Thymus (tissue), 11 donors: ENCODE data around the gene SLC17A2. TPM values are rescaled to one million over a fixed set of nuclear protein-coding genes. Genes with fewer than 3 reads are reported as not detected.

Source experiments
- DNase-seq, 9 donors: peaks; one replicate each; pipeline ENCODE4 v3.0.0-alpha.2; 2013; ENCODE audit warnings: low spot score in 9 of 9, low read depth in 6 of 9, missing footprints in 1 of 9
- H3K27ac ChIP-seq, 2 donors: one replicate each; pipeline ENCODE4 v1.5.1; 2013; ENCODE audit warnings: control low read depth in 1 of 2, low read depth in 1 of 2, low read length in 1 of 2, mild to moderate bottlenecking in 1 of 2, moderate library complexity in 1 of 2
- H3K27me3 ChIP-seq, 2 donors: one replicate each; pipeline ENCODE4 v1.5.1; 2013; ENCODE audit warnings: low read length in 1 of 2; ENCODE audit not compliant: control insufficient read depth in 2 of 2, insufficient read depth in 1 of 2
- H3K36me3 ChIP-seq, 2 donors: one replicate each; pipeline ENCODE4 v1.5.1; 2013; ENCODE audit warnings: low read length in 1 of 2, mild to moderate bottlenecking in 1 of 2, moderate library complexity in 1 of 2; ENCODE audit not compliant: control insufficient read depth in 2 of 2, insufficient read depth in 2 of 2
- H3K4me1 ChIP-seq, 2 donors: one replicate each; pipeline ENCODE4 v1.5.1; 2013; ENCODE audit warnings: low read length in 2 of 2; ENCODE audit not compliant: control insufficient read depth in 2 of 2, insufficient read depth in 2 of 2
- H3K4me3 ChIP-seq, 2 donors: one replicate each; pipeline ENCODE4 v1.5.1; 2013; ENCODE audit warnings: low read length in 2 of 2, control low read depth in 1 of 2, mild to moderate bottlenecking in 1 of 2
- H3K9me3 ChIP-seq, 2 donors: one replicate each; pipeline ENCODE4 v1.5.1; 2013; ENCODE audit warnings: low read length in 1 of 2, mild to moderate bottlenecking in 1 of 2; ENCODE audit not compliant: control insufficient read depth in 2 of 2, insufficient read depth in 1 of 2
- WGBS: extraction: QIAGEN DNeasy Blood & Tissue Kit; methylation state at CpG from one replicate; pipeline ENCODE4 v1.1.7; 2013; 5-methylcytosine and 5-hydroxymethylcytosine counted together
- polyA plus RNA-seq: library from polyadenylated mRNA; stranded (reverse); fragments of 200-250 nt; gene quantifications from one replicate; pipeline ENCODE4 v1.2.3, GENCODE V29; 2013
- total RNA-seq: library from RNA; stranded (reverse); fragments of 120-200 nt; gene quantifications from one replicate; pipeline ENCODE4 v1.2.4, GENCODE V29; 2013
- donor health status: healthy.

The SLC17A2 gene
- total and polyA plus RNA-seq, 2 donors, result 0.05 to 0.07 TPM

DNA sequence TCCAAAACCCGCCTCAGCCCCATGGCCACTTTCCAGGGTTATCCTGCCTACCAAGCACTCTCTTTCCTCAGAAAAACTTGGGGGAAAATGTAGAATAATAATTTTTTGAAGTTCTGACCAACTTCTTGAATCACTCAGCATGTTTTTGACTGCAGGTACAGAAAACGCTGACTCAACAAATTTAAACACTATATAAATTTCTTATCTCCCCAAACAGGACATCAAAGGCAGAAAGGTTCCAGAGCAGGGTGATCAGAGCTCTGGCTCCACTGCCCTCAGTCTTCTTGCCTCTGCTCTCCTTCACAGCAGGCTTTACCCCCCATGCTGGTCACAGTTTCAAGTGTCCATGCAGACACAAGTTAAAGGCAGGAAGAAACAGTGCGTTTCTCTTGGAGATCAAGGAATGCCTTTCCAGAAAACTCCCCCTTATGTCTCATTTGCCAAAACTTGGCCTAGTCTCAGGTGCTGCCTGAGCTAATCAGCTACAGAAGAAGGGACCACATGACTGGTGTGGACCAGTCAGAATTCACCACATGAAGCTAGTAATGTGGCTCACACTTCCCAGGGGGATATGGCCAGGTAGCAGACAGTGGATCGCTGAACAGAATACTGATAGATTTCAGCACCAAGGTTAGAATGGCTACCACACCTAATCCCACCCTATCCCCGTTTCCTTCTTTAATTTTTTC is 32.1 kb downstream of the SLC17A2 start:
- Histone ChIP-seq H3K27me3 (no peaks in the 10 kb centered on the region), H3K9me3 (no peaks in the 10 kb centered on the region), H3K36me3 (no peaks in the 10 kb centered on the region), H3K27ac (no peak overlapping the region), H3K4me1 (no peaks in the 10 kb centered on the region), H3K4me3 (no peak overlapping the region)
- no peak for DNase-seq
- WGBS, result 94% methylated on average over 5 of the region's 5 CpGs

DNA sequence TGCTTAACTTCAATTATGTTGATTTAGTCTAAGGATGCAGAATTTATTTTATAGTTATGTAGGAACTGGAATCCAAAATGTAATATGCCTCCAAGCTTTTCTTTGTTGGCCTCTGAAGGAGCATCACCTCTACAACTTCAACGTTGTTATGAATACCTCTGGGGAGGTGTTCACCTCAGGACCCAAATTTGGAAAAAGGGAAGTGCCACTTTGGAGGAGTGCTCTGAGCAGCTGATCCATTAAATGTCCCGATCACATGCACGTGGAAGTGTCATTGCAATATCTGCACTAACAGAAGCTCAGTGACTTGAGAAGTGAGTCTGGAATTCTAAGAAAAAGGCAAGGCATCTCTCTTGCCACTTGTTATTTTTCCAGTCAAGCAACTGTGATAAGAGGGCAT is 34.2 kb downstream of the SLC17A2 start:
- WGBS, result 90% methylated on average over 3 of the region's 3 CpGs
- no peak overlapping the region for H3K27ac ChIP-seq

DNA sequence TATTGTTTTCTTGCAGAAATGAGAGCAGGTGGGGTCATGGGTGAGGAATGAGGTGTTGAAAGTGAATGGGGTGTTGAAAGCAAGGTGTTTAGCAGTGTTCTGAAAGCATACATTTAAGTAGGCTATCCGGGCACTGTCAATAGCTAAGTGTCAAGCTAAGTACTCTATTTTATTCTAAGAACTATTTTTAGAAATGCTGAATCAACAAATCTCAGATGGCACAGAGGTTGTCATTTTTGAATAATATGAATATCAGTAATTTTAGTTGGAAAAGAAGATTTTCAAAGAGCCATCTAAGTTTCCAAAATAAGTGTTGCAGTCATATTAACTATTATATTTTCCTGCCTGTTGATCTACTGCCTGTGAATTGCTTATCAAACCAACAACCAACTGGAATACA is 34.7 kb downstream of the SLC17A2 start:
- Histone ChIP-seq H3K27me3 (no peaks in the 10 kb centered on the region), H3K36me3 (no peaks in the 10 kb centered on the region)
- WGBS, result 95% methylated on average over 1 of the region's 1 CpG

More for the DNA sequence above, 34.2 kb downstream of the SLC17A2 start:
- Histone ChIP-seq H3K9me3 (no peaks in the 10 kb centered on the region), H3K4me3 (no peak overlapping the region), H3K27me3 (no peaks in the 10 kb centered on the region), H3K4me1 (no peaks in the 10 kb centered on the region), H3K36me3 (no peaks in the 10 kb centered on the region)
- DNase-seq, result no peak

DNA sequence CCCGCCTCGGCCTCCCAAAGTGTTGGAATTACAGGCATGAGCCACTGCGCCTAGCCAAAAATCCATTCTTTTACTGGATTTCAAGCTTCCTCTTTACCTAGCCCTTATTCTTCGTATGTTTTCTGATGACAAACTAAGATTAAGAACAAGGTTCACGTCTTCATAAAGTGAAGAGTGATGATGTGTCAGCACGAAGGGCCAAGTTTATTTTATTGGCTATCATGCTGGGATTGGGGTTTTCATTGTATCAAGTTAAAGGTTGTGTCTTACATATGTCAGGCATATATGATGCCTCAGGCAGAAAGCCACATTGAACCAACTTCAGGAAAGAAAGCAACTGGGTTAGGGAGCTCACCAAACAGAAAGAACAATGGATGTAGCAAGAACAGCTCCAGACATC is 36.7 kb downstream of the SLC17A2 start:
- no peaks in the 10 kb centered on the region for H3K27me3 ChIP-seq
- no peaks in the 10 kb centered on the region for H3K36me3 ChIP-seq
- no peaks in the 10 kb centered on the region for H3K9me3 ChIP-seq
- DNase-seq, result no peak
- H3K27ac ChIP-seq, result no peak overlapping the region
- WGBS, result 98% methylated on average over 6 of the region's 6 CpGs
- H3K4me3 ChIP-seq, result no peak overlapping the region
- no peaks in the 10 kb centered on the region for H3K4me1 ChIP-seq

More for the DNA sequence above, 34.7 kb downstream of the SLC17A2 start:
- Histone ChIP-seq H3K4me3 (no peak overlapping the region), H3K9me3 (no peaks in the 10 kb centered on the region), H3K27ac (no peak overlapping the region), H3K4me1 (no peaks in the 10 kb centered on the region)
- no peak for DNase-seq

DNA sequence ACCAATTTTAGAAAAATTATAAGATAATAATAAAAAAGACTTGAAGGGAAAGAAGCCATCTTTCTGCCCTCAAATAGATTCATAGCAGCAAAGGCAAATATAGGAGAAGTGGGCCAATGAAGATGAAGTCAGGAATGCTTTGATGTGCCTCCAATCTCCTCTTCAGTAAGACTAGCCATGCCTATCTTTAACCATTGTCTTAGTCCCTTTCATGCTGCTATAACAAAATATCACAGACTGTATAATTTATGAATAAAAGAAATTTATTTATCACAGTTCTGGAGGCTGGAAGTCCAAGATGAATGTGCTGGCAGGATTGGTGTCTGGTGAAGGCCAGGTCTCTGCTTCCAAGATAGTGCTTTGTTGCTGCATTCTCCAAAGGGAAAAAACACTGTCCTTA is 37.6 kb downstream of the SLC17A2 start:
- no peaks in the 10 kb centered on the region for H3K4me1 ChIP-seq

DNA sequence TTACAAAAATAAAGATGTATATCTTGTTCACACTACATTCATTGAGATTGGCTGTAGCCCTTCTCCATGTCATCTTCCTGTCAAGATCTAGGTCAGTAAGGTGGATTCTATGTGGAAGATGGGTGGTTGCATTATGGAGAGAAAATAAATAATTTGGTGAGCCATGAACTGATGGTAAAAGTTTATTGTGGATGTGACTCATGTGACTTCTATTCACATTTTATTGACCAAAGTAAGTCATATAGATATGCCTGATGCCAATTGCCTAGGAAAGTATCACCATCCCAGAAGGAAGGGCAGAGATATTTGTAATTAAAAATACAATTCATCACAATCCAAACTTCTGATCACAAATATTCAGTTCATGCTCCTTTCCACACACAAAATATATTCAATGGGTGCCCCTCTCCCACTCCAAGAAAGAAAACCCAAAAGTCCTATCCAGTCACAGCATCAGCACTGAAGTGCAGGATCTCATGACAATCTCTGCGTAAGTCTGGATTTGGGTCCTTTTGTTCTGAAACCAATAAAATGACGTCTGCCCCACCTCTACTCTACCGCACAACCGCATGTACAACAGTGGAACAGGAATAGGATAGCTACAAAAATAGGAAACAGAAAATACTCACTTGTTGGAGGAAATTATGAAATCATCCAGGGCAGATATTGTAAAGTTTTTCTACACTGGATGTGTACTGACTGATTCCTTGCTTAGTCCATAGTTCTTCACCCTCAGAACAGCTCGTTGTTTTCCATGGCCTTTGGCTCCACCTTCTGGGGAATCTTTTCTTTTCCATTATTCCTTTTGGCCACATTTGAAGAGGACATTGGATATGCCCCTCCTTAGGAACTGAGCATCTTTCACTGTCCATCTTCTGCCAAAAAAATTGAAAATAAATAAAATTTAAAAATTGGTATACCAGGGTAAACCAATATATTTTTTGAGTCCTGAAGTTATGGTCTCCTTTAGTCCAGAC is 40.3 kb downstream of the SLC17A2 start:
- 84% methylated on average over 5 of the region's 5 CpGs for WGBS
- DNase-seq, result peak in 1 of 9 donors; percentile 7

More for the DNA sequence above, 37.6 kb downstream of the SLC17A2 start:
- Histone ChIP-seq H3K27me3 (no peaks in the 10 kb centered on the region), H3K9me3 (no peaks in the 10 kb centered on the region), H3K36me3 (no peaks in the 10 kb centered on the region), H3K4me3 (no peak overlapping the region), H3K27ac (no peak overlapping the region)
- DNase-seq, result no peak

DNA sequence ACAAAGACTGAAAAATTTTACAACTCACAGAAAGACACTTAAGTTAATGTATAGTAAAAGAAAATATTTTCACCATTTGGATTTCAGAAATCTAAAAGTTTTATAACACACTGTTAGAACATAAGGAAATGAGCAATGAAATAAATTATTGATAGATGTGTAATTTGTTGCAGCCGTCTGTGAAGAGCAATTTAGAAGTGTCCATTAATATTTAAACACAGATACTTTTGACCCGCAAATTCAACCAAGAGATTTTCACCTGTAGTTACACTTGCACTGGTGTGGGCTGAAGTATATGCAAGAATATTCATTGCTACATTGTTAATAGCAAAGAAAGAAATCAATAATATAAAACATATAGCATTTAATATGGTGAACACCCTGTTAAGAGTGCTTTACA is 41.9 kb downstream of the SLC17A2 start:
- WGBS, result 96% methylated on average over 2 of the region's 2 CpGs
- Histone ChIP-seq H3K9me3 (no peaks in the 10 kb centered on the region), H3K4me1 (no peaks in the 10 kb centered on the region)

More for the DNA sequence above, 40.3 kb downstream of the SLC17A2 start:
- Histone ChIP-seq H3K4me1 (no peaks in the 10 kb centered on the region), H3K4me3 (no peak overlapping the region), H3K36me3 (no peaks in the 10 kb centered on the region), H3K27ac (no peak overlapping the region), H3K9me3 (no peaks in the 10 kb centered on the region), H3K27me3 (no peaks in the 10 kb centered on the region)

DNA sequence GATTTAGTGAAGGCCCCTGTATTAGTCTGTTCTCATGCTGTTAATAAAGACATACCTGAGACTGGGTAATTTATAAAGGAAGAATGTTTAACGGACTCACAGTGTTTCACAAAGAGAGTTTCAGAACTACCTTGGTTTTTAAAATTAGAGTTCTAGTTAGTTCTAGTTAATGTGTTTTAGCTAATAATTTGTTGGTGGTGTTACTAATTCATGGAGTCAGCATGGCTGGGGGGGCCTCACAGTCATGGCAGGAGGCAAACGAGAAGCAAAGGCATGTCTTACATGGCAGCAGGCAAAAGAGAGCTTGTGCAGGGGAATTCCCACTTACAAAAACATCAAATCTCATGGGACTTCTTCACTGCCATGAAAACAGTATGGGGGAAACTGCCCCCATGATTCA is 44.4 kb downstream of the SLC17A2 start:
- no peaks in the 10 kb centered on the region for H3K9me3 ChIP-seq
- H3K4me1 ChIP-seq, result peaks cover 0 to 2% of the 10 kb centered on the region in 2 donors
- no peak overlapping the region for H3K27ac ChIP-seq
- peaks cover 0 to 4% of the 10 kb centered on the region in 2 donors for H3K27me3 ChIP-seq
- no peaks in the 10 kb centered on the region for H3K36me3 ChIP-seq
- DNase-seq, result no peak
- H3K4me3 ChIP-seq, result no peak overlapping the region
- WGBS, result 98% methylated on average over 2 of the region's 2 CpGs

More for the DNA sequence above, 41.9 kb downstream of the SLC17A2 start:
- Histone ChIP-seq H3K27ac (no peak overlapping the region), H3K4me3 (no peak overlapping the region), H3K27me3 (no peaks in the 10 kb centered on the region), H3K36me3 (no peaks in the 10 kb centered on the region)
- no peak for DNase-seq

DNA sequence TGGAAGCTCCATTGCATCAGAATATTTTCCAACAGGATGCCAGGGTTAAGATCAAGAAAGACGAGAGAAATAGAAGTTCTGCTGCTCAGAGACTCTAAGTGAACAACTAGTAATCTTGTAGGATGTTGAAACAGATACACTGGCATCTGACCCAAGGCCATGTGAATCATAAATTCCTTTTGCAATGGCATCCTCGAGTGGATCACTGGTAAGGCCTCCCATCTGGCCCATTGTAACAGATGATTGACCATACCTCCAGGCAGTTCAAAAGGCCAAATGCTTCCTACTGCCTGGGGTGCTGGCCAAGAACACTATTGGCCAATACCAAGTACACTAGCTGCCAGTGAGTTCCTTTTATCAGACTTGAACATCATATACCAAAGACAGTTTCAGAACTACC is 46.5 kb downstream of the SLC17A2 start:
- Histone ChIP-seq H3K36me3 (no peaks in the 10 kb centered on the region), H3K4me3 (no peak overlapping the region), H3K27ac (no peak overlapping the region), H3K27me3 (peaks cover 0 to 4% of the 10 kb centered on the region in 2 donors), H3K4me1 (peaks cover 0 to 2% of the 10 kb centered on the region in 2 donors), H3K9me3 (no peaks in the 10 kb centered on the region)
- WGBS, result 94% methylated on average over 2 of the region's 2 CpGs
- DNase-seq, result no peak
